ENCODE data around the gene GBP6.
"Not testable (repeated sequence)": the region's sequence is repeated elsewhere in the genome, so short reads cannot be mapped to it uniquely, and the experiment has no call there.

GBP6 gene

DNA sequence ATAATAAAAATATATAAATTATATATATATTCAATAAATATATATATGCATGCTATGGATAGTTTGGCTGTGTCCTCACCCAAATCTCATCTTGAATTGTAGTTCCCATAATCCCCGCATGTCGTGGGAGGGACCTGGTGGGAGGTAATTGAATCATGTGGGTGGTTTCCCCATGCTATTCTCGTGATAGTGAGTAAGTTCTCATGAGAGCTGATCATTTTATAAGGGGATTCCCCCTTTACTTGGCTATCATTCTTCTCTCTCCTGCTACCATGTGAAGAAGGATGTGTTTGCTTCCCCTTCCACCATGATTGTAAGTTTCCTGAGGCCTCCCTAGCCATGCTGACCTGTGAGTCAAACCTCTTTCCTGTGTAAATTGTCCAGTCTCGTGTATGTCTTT is 10.0 kb downstream of the GBP6 start:
- DNase-seq (ENCODE audit: low spot score), result not testable (repeated sequence)

- no peak for DNase-seq (ENCODE audit: low spot score)
Observed at GRCh38 chr1:89378001-89378400, 14.1 kb downstream of the GBP6 start.

DNA sequence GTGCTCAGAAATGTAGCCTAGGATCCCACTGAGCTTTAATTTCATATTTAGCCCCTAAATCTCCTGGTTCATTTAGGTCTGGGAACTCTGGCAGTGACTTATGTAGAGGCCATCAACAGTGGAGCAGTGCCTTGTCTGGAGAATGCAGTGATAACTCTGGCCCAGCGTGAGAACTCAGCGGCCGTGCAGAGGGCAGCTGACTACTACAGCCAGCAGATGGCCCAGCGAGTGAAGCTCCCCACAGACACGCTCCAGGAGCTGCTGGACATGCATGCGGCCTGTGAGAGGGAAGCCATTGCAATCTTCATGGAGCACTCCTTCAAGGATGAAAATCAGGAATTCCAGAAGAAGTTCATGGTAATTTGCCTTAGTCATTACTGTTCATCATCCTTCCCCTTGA is 17.8 kb downstream of the GBP6 start:
- no peak for DNase-seq (ENCODE audit: low spot score)

DNA sequence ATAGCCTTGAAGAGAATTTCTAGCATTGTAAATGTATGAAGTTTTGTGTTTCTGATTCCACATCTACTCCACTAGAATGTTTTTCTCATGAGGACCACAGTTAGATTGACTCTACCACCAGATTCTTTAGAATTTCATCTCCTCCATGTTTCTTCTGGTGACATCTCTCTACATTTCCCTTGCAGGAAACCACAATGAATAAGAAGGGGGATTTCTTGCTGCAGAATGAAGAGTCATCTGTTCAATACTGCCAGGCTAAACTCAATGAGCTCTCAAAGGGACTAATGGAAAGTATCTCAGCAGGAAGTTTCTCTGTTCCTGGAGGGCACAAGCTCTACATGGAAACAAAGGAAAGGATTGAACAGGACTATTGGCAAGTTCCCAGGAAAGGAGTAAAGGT is 18.6 kb downstream of the GBP6 start:
- no peak for DNase-seq (ENCODE audit: low spot score)

DNA sequence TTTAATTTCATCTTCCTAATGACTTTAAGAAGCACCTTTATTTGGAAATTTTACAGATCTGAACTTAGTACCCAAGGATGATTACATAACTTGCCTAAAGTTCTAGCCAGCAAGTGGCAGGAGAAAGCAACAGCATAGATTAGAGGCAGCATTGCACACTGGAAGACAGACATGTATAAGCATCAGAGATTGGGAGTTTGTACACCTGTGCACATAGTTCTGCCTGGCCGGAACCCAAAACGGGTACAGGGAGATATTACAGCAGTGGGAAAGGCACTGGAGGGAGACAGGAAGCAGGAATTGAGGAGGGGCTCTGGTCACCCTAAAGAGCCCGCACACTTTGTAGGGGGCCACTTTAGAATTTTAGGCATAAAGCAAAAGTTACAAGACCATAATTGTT is 19.3 kb downstream of the GBP6 start:
- DNase-seq (ENCODE audit: low spot score), result no peak

- DNase-seq (ENCODE audit: low spot score), result no peak
Observed at GRCh38 chr1:89390707-89391106, 26.8 kb downstream of the GBP6 start.

GRCh38 chr1:89391686-89392085 is 27.8 kb downstream of the GBP6 start:
- no peak for DNase-seq (ENCODE audit: low spot score)

DNA sequence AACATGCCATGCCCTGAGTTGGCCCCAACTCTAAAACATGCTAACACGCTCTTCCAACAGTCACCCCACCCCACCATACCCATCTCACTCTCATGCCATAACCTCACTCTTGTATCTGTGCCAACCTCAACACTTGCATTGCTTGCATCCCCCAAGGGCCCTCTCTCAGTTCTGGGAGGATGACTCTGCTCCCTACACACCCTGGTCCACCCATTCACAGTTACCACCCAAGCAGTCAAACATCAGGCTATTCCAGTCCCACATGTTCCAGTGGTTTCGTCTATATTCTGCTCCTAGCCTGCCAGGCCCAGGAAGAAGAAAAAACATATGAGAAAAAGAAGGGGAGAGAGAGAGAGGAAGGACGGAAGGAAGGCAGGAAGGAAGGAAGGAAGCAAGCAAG is 31.0 kb downstream of the GBP6 start:
- DNase-seq (ENCODE audit: low spot score), result no peak

GRCh38 chr1:89396902-89397301 is 33.0 kb downstream of the GBP6 start:
- no peak for DNase-seq (ENCODE audit: low spot score)

DNA sequence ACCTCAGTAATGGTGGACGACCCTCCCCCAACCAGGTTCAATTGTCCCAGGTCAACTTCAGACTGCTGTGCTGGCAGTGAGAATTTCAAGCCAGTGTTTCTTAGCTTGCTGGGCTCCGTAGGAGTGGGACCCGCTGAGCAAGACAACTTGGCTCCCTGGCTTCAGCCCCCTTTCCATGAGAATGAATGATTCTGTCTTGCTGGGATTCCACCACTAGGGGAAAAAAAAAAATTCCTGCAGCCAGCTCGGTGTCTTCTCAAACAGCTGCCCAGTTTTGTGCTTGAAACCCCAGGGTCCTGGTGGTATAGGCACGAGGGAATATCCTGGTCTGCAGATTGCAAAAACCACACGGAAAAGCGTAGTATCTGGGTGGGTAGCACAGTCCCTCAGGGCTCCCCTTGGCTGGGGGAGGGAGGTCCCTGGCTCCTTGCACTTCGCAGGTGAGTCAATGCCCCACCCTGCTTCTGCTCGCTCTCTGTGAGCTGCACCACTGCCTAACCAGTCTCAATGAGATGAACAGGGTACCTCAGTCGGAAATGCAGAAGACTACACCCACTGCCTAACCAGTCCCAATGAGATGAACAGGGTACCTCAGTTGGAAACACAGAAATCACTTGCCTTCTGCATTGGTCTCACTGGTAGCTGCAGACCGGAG is 41.5 kb downstream of the GBP6 start:
- DNase-seq (ENCODE audit: low spot score), result no peak

DNA sequence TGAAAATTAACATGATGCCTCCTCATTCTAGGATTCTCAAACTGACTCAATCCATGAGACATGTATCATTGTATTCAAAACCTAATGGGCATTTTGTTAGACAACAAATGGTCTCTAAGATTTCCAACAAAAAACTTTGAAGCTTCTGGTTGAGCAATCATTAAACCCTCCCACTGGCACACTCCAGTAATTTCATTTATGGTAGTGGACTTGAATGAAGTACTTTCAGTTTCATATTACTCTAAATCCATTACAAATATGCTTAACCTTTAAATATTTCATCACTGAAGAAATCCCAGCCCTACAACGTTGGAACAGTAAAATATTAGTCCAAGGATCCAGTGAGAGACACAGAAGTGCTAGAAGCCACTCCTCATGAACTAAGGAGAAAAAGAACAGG is 43.5 kb downstream of the GBP6 start:
- peak; percentile 23 for DNase-seq (ENCODE audit: low spot score)

GRCh38 chr1:89407768-89408167 is 43.9 kb downstream of the GBP6 start:
- not testable (repeated sequence) for DNase-seq (ENCODE audit: low spot score)

GRCh38 chr1:89425056-89425455 is 61.2 kb downstream of the GBP6 start:
- DNase-seq (ENCODE audit: low spot score), result no peak

- no peak for DNase-seq (ENCODE audit: low spot score)
Observed at GRCh38 chr1:89429062-89429461, 65.2 kb downstream of the GBP6 start.

DNA sequence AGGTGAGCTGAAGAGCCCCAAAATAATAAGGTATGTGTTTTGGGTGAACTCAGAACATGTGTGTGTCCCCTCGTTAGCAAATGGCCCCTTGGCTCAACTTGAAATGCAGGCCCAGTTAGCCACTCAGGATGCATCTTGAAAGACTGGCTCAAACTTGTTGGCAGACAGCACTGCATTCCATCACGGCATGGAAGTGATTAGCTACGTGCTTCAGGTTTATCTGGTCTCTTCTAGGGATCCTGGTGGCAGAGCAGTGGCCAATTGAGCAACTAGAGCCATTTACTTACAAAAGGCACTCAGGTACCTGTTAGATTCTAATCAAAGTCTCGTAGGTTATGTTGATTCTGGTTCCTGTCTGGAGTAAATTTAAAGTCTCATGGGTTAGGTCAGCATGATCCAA is 65.8 kb downstream of the GBP6 start:
- DNase-seq (ENCODE audit: low spot score), result not testable (repeated sequence)

- DNase-seq (ENCODE audit: low spot score), result no peak
Observed at GRCh38 chr1:89433421-89433820, 69.6 kb downstream of the GBP6 start.

- DNase-seq (ENCODE audit: low spot score), result not testable (repeated sequence)
Observed at GRCh38 chr1:89434058-89434780, 70.4 kb downstream of the GBP6 start.
